ENCODE measurements around the gene PSD2.

PSD2 gene

DNA sequence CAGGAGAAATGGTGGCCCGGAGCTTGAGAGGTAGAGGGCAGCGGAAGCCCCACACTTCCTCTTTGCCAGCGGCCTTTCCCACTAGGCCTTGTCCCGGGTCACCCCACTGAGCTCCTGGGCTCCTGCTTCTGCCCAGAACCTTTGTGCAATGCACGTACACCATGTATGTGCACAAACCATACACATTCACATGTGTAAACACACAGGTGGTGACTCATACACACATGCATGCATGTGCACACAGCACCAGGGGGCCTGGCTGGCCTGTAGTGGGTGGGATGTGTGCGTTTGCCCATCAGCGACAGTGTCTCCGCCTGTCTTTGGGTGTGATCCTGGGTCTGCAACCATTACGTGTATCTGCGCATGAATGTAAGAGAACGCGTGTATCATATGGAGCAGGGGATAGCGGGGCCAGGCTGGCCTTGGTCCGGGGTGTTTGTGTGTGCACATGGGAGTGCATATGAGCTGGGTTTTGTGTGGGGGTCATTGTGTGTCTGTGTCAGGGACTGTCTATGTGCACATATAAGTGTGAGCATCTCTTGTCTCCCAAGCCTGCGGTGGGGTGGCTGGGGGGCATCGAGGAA, 43.7 kb downstream of the PSD2 start:
- DNase-seq (ENCODE audit: low read depth), result no peak
- TF ChIP-seq, protein P1, sequence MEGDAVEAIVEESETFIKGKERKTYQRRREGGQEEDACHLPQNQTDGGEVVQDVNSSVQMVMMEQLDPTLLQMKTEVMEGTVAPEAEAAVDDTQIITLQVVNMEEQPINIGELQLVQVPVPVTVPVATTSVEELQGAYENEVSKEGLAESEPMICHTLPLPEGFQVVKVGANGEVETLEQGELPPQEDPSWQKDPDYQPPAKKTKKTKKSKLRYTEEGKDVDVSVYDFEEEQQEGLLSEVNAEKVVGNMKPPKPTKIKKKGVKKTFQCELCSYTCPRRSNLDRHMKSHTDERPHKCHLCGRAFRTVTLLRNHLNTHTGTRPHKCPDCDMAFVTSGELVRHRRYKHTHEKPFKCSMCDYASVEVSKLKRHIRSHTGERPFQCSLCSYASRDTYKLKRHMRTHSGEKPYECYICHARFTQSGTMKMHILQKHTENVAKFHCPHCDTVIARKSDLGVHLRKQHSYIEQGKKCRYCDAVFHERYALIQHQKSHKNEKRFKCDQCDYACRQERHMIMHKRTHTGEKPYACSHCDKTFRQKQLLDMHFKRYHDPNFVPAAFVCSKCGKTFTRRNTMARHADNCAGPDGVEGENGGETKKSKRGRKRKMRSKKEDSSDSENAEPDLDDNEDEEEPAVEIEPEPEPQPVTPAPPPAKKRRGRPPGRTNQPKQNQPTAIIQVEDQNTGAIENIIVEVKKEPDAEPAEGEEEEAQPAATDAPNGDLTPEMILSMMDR (IDR thresholded peaks at IDR 0.05; ENCODE audit: low read depth, low read length, missing control alignments), result no peak
- in situ Hi-C loops (cut with HindIII; ENCODE audit: low sequenced_read_pairs), result no loop called here
- no peak overlapping the region for H3K4me3 ChIP-seq (ENCODE audit: low read depth, low read length)

DNA sequence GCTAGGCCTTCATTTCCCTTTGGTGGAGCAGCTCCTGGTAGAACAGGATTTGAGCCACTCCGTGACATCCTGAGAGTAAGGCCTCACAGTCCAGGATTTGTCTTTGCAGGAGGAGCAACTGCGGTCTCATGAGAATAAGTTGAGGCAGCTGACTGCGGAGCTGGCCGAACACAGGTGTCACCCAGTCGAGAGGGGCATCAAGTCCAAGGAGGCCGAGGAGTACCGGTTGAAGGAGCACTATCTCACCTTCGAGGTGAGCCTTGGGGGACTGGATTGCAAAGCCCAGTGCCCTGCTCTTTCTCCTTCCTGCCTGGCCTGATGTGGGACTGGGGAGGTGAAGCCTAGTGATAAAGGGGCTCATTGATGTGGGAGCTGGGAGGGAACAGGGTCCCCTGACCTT, 44.3 kb downstream of the PSD2 start:
- no peak for DNase-seq (ENCODE audit: low read depth)
- in situ Hi-C loops (cut with HindIII; ENCODE audit: low sequenced_read_pairs), result no loop called here
- TF ChIP-seq, protein P1 (IDR thresholded peaks at IDR 0.05; ENCODE audit: low read depth, low read length, missing control alignments), result no peak
- H3K4me3 ChIP-seq (ENCODE audit: low read depth, low read length), result no peak overlapping the region

DNA sequence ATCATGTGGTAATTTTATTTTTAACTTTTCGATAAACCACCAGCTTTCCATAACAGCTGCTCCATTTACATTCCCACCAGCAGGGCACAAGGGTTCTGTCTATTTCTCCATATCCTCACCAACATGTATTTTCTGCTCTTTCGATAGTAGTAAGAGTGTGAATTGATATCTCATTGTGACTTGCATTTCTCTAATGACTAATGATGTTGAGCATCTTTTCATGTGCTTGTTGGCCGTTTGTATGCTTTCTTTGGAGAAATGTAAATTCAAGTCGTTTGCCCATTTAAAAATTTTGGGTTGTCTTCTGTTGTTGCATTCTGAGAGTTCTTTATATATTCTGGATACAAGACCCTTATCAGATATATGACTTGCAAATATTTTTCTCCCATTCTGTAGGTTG, 45.9 kb downstream of the PSD2 start:
- in situ Hi-C loops (cut with HindIII; ENCODE audit: low sequenced_read_pairs), result no loop called here
- DNase-seq (ENCODE audit: low read depth), result no peak
- H3K4me3 ChIP-seq (ENCODE audit: low read depth, low read length), result no peak overlapping the region
- TF ChIP-seq, protein P1 (IDR thresholded peaks at IDR 0.05; ENCODE audit: low read depth, low read length, missing control alignments), result peak; percentile 12

DNA sequence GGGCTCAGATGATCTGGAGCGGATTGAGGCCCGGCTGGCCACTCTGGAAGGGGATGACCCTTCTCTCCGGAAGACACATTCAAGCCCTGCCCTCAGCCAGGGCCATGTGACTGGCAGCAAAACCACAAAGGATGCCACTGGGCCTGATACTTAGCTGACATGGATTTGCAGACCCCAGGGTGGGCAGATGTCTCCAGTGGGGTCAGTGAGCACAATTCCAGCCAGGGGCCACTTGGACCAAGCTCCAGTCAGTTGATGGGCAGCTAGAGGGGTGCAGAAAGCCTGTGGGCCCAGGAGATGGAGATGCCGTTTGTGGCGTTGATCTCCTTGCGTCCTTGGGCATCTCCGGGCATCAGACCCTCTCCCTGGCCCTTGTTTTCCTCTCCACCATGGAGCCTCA, 46.7 kb downstream of the PSD2 start:
- TF ChIP-seq, protein P1 (IDR thresholded peaks at IDR 0.05; ENCODE audit: low read depth, low read length, missing control alignments), result no peak
- no peak overlapping the region for H3K4me3 ChIP-seq (ENCODE audit: low read depth, low read length)
- in situ Hi-C loops (cut with HindIII; ENCODE audit: low sequenced_read_pairs), result no loop called here
- DNase-seq (ENCODE audit: low read depth), result no peak

DNA sequence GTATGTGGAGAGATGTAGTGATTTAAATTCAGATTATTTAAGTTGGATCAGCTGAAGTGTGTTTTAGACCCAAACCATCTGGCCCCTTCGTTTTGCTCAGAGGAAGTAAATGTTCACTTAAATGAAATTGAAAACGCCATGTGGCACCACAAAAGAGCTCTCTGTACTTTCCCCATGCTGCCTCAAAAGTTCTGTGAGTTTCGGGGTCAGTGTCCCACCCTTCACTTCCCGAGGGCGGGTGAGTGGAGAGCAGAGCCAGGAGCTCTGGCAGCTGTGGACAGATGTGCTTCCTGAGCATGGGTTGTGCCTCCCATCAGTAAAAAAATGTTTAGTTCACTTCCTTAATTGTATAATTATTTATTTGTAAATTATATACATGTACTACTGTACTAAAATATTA, 48.4 kb downstream of the PSD2 start:
- TF ChIP-seq, protein P1 (IDR thresholded peaks at IDR 0.05; ENCODE audit: low read depth, low read length, missing control alignments), result no peak
- DNase-seq (ENCODE audit: low read depth), result no peak
- in situ Hi-C loops (cut with HindIII; ENCODE audit: low sequenced_read_pairs), result no loop called here

DNA sequence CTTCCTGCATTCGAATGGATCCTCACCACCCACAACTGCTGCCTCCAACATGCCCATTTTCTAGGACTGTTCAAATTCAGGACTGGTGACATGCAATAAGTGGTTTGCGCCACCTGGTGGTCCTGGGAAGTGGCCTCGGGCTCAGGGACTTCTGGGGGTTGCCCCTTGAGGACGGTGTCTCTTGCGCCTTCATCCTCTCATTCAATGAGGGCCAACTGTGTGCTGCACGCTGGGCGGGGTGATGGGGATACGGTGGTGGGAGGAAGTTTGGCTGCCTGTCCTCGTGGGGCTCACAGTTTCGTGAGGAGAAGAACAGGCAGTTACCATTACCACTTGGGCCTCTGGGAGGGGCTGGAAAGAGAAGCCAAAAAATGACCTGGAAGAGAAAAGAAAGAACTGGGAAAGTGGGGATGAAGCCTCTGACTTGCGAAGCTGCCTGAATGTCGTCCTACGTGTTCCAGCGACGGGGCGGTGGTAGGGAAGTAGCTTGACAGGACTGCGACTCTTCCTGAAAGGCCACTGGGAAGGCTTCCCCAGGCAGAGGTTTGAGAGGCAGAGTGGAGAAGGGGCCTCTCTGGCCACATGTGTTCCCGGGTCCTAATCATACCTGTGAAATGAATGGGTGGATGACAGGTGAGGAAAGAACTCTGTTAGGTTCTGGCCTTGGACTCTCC, 49.0 kb downstream of the PSD2 start:
- peak; percentile 50 for DNase-seq (ENCODE audit: low read depth)
- TF ChIP-seq, protein P1 (IDR thresholded peaks at IDR 0.05; ENCODE audit: low read depth, low read length, missing control alignments), result peak; percentile 90
- in situ Hi-C loops (cut with HindIII; ENCODE audit: low sequenced_read_pairs), result no loop called here
- H3K4me3 ChIP-seq (ENCODE audit: low read depth, low read length), result no peak overlapping the region

More for the DNA sequence above, 48.4 kb downstream of the PSD2 start:
- H3K4me3 ChIP-seq (ENCODE audit: low read depth, low read length), result no peak overlapping the region

Measured in astrocyte of the cerebellum (primary cell).